ENCODE data around the gene LTB4R.

DNA sequence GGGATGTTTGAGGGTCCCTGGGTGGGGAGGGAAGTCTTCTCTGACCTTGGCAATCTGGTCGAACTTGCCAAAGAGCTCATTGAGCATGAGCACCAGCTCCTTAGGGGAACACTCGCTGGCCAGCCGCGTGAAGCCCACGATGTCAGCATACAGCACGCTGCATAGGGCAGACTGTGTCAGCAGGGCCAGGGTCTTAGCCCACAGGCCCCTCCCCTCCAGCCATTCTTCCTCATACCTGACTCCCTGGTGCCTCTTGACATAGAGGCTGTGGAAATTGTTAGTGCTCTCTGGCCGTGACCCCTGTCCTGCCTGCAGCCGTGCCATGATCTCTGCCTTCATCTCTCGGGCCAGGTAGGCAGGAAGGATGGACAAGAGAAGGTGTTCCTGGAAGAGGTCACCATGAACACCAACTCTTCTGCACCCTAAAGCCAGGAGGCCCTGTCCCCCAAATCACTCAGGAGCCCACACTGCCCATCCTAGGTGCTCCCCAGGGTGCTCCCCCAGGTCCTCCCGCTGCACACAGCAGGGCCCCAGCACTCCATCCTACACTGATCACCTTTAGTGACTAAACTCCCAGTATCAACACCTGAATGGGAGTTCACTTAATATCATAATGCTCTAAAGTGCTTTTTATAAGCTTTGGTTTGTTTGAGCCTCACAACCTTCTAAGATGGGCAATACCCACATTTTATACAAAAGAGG lies 19.8 kb downstream of the LTB4R start:
- TF ChIP-seq, protein P1, sequence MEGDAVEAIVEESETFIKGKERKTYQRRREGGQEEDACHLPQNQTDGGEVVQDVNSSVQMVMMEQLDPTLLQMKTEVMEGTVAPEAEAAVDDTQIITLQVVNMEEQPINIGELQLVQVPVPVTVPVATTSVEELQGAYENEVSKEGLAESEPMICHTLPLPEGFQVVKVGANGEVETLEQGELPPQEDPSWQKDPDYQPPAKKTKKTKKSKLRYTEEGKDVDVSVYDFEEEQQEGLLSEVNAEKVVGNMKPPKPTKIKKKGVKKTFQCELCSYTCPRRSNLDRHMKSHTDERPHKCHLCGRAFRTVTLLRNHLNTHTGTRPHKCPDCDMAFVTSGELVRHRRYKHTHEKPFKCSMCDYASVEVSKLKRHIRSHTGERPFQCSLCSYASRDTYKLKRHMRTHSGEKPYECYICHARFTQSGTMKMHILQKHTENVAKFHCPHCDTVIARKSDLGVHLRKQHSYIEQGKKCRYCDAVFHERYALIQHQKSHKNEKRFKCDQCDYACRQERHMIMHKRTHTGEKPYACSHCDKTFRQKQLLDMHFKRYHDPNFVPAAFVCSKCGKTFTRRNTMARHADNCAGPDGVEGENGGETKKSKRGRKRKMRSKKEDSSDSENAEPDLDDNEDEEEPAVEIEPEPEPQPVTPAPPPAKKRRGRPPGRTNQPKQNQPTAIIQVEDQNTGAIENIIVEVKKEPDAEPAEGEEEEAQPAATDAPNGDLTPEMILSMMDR (conservative IDR thresholded peaks at IDR 0.05): no peak
- TF ChIP-seq ZFX (IDR thresholded peaks at IDR 0.05): no peak

Measured in C4-2B (cell line).